ENCODE results near the gene FCGBP.

The FCGBP gene

DNA sequence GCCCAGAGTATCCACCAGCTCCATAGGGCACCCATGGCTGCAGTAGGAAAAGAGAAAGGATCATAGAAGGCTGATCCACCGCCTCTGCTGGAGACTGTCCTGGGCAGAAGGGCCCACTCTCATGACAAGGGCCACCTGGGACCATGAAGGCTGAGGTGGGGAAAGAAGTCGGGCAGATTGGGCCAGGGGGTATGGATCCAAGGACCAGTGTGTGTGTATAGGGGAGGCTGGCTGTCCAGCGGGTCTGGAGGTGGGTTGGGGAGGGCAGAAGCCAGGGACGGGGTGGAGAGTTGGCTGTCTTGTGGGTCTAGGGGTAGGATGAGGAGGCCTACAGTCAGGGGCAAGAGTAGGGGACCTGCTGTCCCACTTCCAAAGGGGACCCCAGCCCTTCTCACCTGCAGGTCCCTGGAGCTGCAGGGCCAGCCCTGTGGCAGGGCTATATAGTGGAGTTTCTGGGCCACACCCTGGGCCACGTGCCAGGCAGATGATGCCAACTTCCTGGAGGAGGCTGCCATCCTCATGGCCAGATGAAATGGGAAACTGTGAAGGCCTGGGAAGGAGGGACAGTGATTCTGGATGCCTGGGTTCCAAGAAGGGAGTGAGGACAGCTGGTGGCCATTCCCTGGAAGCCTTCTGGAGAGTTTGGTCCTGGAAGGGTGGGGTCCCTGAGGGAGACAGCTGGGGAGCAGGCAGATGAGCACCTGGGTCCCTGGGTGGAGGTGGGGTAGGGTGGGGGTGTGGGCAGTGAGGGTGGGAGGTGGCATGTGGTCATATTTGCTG lies at the start of gene FCGBP:
Gene FCGBP, minus strand, starts transcription at position 51 of the 780 bp plus-strand sequence.
- DNase-seq (ENCODE audit: low spot score), result no peak
- in situ Hi-C loops (cut with MboI; ENCODE audit: low sequenced_read_pairs, unreplicated experiment), result no loop called here
- TF ChIP-seq, protein P1, sequence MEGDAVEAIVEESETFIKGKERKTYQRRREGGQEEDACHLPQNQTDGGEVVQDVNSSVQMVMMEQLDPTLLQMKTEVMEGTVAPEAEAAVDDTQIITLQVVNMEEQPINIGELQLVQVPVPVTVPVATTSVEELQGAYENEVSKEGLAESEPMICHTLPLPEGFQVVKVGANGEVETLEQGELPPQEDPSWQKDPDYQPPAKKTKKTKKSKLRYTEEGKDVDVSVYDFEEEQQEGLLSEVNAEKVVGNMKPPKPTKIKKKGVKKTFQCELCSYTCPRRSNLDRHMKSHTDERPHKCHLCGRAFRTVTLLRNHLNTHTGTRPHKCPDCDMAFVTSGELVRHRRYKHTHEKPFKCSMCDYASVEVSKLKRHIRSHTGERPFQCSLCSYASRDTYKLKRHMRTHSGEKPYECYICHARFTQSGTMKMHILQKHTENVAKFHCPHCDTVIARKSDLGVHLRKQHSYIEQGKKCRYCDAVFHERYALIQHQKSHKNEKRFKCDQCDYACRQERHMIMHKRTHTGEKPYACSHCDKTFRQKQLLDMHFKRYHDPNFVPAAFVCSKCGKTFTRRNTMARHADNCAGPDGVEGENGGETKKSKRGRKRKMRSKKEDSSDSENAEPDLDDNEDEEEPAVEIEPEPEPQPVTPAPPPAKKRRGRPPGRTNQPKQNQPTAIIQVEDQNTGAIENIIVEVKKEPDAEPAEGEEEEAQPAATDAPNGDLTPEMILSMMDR (IDR thresholded peaks at IDR 0.05; ENCODE audit: borderline replicate concordance, control extremely low read depth, extremely low read depth, insufficient read depth, missing control alignments), result no peak

DNA sequence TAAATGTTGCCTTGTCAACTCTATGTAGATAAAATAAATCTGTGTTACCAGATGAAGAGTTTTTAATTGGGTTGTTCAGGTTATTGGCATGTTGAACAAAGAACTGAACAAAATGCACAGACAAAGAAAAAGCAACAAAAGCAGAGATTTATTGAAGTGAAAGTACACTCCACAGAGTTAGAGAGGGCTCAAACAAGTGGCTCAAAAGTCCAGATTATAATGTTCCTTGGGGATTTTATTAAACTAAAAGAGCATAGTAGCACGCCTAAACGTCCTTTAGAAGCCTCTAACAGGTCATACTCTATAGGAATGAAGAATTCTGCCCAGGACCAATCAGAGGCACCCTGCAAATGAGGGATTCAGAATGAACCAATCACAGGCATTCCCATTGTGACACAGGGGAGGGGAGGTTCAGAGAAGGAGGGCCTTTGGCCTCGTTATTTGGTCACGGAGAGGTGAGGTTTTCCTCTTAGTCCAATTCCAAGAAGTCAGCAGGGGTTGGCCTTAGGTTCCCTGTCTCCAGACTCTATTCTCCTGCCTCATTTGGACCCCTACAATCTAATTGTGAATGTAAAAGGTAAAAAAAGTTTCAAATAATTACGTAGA lies 49.4 kb upstream of the FCGBP start:
- in situ Hi-C loops (cut with MboI; ENCODE audit: low sequenced_read_pairs, unreplicated experiment), result no loop called here
- no peak for DNase-seq (ENCODE audit: low spot score)

DNA sequence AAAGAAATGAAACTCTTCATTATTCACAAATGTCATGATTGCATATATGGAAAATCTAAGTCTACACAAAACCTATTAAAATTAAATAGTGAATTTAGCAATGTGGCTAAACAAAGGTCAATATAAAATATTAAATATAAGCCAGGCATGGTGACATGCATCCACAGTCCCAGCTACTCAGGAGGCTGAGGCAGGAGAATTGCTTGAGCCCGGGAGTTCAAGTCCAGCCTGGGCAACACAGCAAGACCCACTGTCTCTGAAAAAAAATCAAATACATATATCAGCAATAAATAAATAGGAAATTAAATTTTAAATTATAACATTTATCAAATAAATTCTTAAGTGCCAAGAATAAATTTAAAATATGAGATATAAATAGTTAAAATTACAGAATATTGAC lies 48.4 kb upstream of the FCGBP start:
- TF ChIP-seq, protein P1 (IDR thresholded peaks at IDR 0.05; ENCODE audit: borderline replicate concordance, control extremely low read depth, extremely low read depth, insufficient read depth, missing control alignments), result no peak
- in situ Hi-C loops (cut with MboI; ENCODE audit: low sequenced_read_pairs, unreplicated experiment), result no loop called here
- no peak for DNase-seq (ENCODE audit: low spot score)

More for the DNA sequence above, 49.4 kb upstream of the FCGBP start:
- TF ChIP-seq, protein P1 (IDR thresholded peaks at IDR 0.05; ENCODE audit: borderline replicate concordance, control extremely low read depth, extremely low read depth, insufficient read depth, missing control alignments), result no peak

DNA sequence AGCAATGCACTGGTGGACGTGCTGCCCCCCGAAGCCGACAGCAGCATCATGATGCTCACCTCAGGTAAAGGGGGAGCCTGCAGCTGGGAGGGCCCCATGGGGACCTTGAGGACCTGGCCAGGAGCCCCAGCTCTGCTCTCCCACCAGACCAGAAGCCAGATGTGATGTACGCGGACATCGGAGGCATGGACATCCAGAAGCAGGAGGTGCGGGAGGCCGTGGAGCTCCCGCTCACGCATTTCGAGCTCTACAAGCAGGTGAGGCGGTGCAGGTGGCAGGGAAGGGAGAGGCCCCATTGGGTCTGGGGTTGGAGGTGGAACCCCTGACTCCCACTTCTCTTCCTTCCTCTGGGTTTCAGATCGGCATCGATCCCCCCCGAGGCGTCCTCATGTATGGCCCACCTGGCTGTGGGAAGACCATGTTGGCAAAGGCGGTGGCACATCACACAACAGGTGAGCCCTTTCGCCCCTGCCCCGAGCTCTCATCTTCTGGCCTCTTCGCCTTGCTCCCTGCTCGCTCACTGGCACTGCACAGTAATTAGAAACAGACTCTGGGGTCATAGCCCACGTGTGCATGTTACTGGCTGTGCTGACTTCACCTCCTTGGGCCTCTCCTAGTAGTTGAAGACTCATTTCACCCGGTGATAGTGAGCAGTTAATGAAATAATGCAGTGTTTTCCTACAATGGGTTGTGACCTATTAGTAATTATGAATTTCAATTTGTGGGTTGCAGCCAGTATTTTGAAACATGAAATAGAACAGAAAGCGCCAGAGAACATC lies 40.1 kb upstream of the FCGBP start:
- in situ Hi-C loops (cut with MboI; ENCODE audit: low sequenced_read_pairs, unreplicated experiment), result no loop called here
- TF ChIP-seq, protein P1 (IDR thresholded peaks at IDR 0.05; ENCODE audit: borderline replicate concordance, control extremely low read depth, extremely low read depth, insufficient read depth, missing control alignments), result no peak
- no peak for DNase-seq (ENCODE audit: low spot score)

DNA sequence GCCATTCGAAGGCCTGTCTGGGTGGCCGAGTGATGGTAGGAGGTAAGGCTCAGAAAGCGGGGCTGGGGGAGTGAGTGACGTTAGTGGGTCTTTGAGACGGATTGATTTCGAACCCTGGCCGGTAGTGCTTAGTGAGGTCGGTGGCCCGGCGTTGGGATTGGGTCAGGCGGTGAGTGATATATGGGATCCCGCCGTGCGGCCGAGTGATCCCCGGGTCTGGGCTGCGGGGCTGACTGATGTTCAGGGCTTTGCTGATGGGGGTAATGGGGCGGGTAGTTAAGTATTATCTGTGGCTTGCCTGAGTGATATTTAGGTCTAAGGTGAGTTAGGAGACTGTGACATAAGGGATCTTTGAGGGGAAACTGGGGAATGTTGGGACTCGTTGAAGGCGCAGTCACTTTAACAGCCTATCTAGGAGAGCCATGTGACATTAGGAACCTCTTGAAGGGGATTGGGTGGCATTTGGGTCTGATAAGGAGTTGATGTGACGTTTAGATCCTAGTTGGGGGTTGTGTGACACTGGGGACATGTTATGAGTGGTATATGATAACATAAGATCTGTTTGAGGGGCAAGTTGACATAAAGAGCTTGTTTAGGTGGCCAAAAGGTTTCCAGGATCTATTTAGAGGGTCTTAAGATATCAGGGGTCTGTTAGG lies 37.1 kb upstream of the FCGBP start:
- in situ Hi-C loops (cut with MboI; ENCODE audit: low sequenced_read_pairs, unreplicated experiment), result no loop called here
- TF ChIP-seq, protein P1 (IDR thresholded peaks at IDR 0.05; ENCODE audit: borderline replicate concordance, control extremely low read depth, extremely low read depth, insufficient read depth, missing control alignments), result no peak
- DNase-seq (ENCODE audit: low spot score), result no peak
